ENCODE results near the gene FCHO1.
A peak's percentile ranks its signal among the peaks of the same experiment; 100 is the strongest.
"Not testable (repeated sequence)": the region's sequence is repeated elsewhere in the genome, so short reads cannot be mapped to it uniquely, and the experiment has no call there.

Gene FCHO1

GRCh38 chr19:17762505-17763229, 11.4 kb downstream of the FCHO1 start:
- no peak for DNase-seq (ENCODE audit: low spot score)

- no peak for DNase-seq (ENCODE audit: low spot score)
Observed at GRCh38 chr19:17764348-17764747, 13.1 kb downstream of the FCHO1 start.

- no peak for DNase-seq (ENCODE audit: low spot score)
Observed at GRCh38 chr19:17765069-17765618, 13.9 kb downstream of the FCHO1 start.

GRCh38 chr19:17766543-17767131, 15.4 kb downstream of the FCHO1 start:
- DNase-seq (ENCODE audit: low spot score) = no peak

- DNase-seq (ENCODE audit: low spot score) = no peak
Observed at GRCh38 chr19:17767559-17767958, 16.3 kb downstream of the FCHO1 start.

GRCh38 chr19:17770613-17771012, 19.3 kb downstream of the FCHO1 start:
- no peak for DNase-seq (ENCODE audit: low spot score)

- DNase-seq (ENCODE audit: low spot score) = no peak
Observed at GRCh38 chr19:17772172-17772571, 20.9 kb downstream of the FCHO1 start.

GRCh38 chr19:17775245-17775927, 24.1 kb downstream of the FCHO1 start:
- DNase-seq (ENCODE audit: low spot score) = peak; percentile 38

GRCh38 chr19:17775991-17776803, 24.9 kb downstream of the FCHO1 start:
- DNase-seq (ENCODE audit: low spot score) = no peak

- not testable (repeated sequence) for DNase-seq (ENCODE audit: low spot score)
Observed at GRCh38 chr19:17777840-17778239, 26.6 kb downstream of the FCHO1 start.

- peak; percentile 59 for DNase-seq (ENCODE audit: low spot score)
Observed at GRCh38 chr19:17778251-17778967, 27.1 kb downstream of the FCHO1 start.

- DNase-seq (ENCODE audit: low spot score) = no peak
Observed at GRCh38 chr19:17778968-17779929, 28.0 kb downstream of the FCHO1 start.

- DNase-seq (ENCODE audit: low spot score) = no peak
Observed at GRCh38 chr19:17780781-17781180, 29.5 kb downstream of the FCHO1 start.

GRCh38 chr19:17783721-17784120, 32.4 kb downstream of the FCHO1 start:
- DNase-seq (ENCODE audit: low spot score) = not testable (repeated sequence)

GRCh38 chr19:17784201-17785008, 33.1 kb downstream of the FCHO1 start:
- DNase-seq (ENCODE audit: low spot score) = peak; percentile 76

- DNase-seq (ENCODE audit: low spot score) = no peak
Observed at GRCh38 chr19:17787274-17787913, 36.1 kb downstream of the FCHO1 start.

GRCh38 chr19:17788632-17789031, 37.4 kb downstream of the FCHO1 start:
- no peak for DNase-seq (ENCODE audit: low spot score)

- DNase-seq (ENCODE audit: low spot score) = no peak
Observed at GRCh38 chr19:17790059-17790780, 38.9 kb downstream of the FCHO1 start.

All from activated CD4-positive, alpha-beta T cell treated with anti-CD3 and anti-CD28 coated beads, Interleukin-2, Interleukin-4, amounts not matched to agents 100 ng/mL and 50 ng/mL, durations not matched to agents 16 hours and 8 hours (primary cell).